Measurements from ENCODE around the gene FIBP. TPM values are rescaled to one million over a fixed set of nuclear protein-coding genes. Genes with fewer than 3 reads are reported as not detected.

FIBP gene
- total and polyA plus RNA-seq, 10 of the 15 experiments (the other 5 are each of a cell fraction or from before 2014, with no cell fraction given): 65.1 to 182 (median 94.6) TPM

- no peaks in the 10 kb centered on the region for H3K27me3 ChIP-seq (replicated peaks in 1 of 2; ENCODE audit: control insufficient read depth in 2 of 2, insufficient read depth in 2 of 2, low read length in 1 of 2)
- intact Hi-C loops (cut with micrococcal nuclease; ENCODE audit: unreplicated experiment) (loop anchor here (2.0 kb wide), 1 partner anchor 42 kb away; the partner anchor contains the start of gene SART1), in situ Hi-C loops (cut with MboI) (no loop called here)
- BruUV-seq (replicated peaks): no TSS peak
- H2AFZ ChIP-seq (ENCODE audit: control insufficient read depth, low read depth, low read length): peak within 1 kb of the TSS; percentile 77
- WGBS (ENCODE audit: insufficient coverage, insufficient replicate concordance, low lambda C conversion rate, missing lambda C conversion rate): under 1% methylated on average over 37 of the region's 59 CpGs
- peak within 1 kb of the TSS; percentile 95 for H3K4me2 ChIP-seq (ENCODE audit: control insufficient read depth, insufficient read depth)
- POLR2A ChIA-PET: interaction anchor here (1.0 to 2.5 kb wide), 6 partner anchors 9 to 302 kb away, joined by 3 to 11 read pairs (median 4); partner anchors contain the start of genes CCDC85B and FIBP
- CTCF ChIA-PET: interaction anchor here (1.3 kb wide), 1 partner anchor 13 kb away, joined by 4 read pairs; no protein-coding TSS in a partner anchor
- SMC1A ChIA-PET (ENCODE audit: uncharacterized antibody, unreplicated experiment): interaction anchor here (1.7 kb wide), 1 partner anchor 25 kb away, joined by 6 read pairs; no protein-coding TSS in a partner anchor
- peak within 1 kb of the TSS; percentile 99 for H3K9ac ChIP-seq (ENCODE audit: control insufficient read depth, insufficient read depth, low read length)
- peaks cover 22% of the 10 kb centered on the region for H3K4me1 ChIP-seq (ENCODE audit: control insufficient read depth, insufficient read depth, low read length)
- H3K79me2 ChIP-seq (ENCODE audit: control insufficient read depth, insufficient read depth, low read length): peaks cover 34% of the 10 kb centered on the region
- no peaks in the 10 kb centered on the region for H3K9me3 ChIP-seq (replicated peaks; ENCODE audit: control insufficient read depth, insufficient read depth, low read length)
- ATAC-seq: peak; percentile 95
- H3K27ac ChIP-seq (ENCODE audit: control insufficient read depth, insufficient read depth): peak within 1 kb of the TSS; percentile 91
- no peaks in the 10 kb centered on the region for H4K20me1 ChIP-seq (ENCODE audit: control insufficient read depth, insufficient read depth)
- RAD21 ChIA-PET (ENCODE audit: unreplicated experiment): interaction anchor here (1.8 kb wide), 1 partner anchor 28 kb away, joined by 5 read pairs; the partner anchor contains the start of gene CCDC85B
- peaks cover 0 to 2% of the 10 kb centered on the region in 2 experiments; a peak in 3 of 4 replicates for H3K36me3 ChIP-seq (ENCODE audit: control insufficient read depth in 2 of 2, insufficient read depth in 2 of 2, low read length in 1 of 2)
- DNase-seq (ENCODE audit: low read depth, low spot score): peak; percentile 64
- FAIRE-seq: no peak
- H3K4me3 ChIP-seq: peak within 1 kb of the TSS; percentile 82
- TF ChIP-seq SIX5 (IDR thresholded peaks at IDR 0.05; ENCODE audit: low read depth, low read length, severe bottlenecking) (peak; percentile 36), MEF2A (IDR thresholded peaks at IDR 0.05; ENCODE audit: insufficient read depth, low read depth, low read length) (peak; percentile 85), IKZF1 (conservative IDR thresholded peaks at IDR 0.05) (peak; percentile 96), RB1 (IDR thresholded peaks at IDR 0.05; ENCODE audit: borderline replicate concordance) (peak; percentile 96), NR2C1 (IDR thresholded peaks at IDR 0.05) (peak; percentile 77), CBFB (IDR thresholded peaks at IDR 0.05; ENCODE audit: low read depth) (peak; percentile 76), PBX3 (IDR thresholded peaks at IDR 0.05; ENCODE audit: insufficient replicate concordance, low read depth, low read length) (peak; percentile 82), ETV6 (conservative IDR thresholded peaks at IDR 0.05 in 1 of 2, IDR thresholded peaks at IDR 0.05 in 1 of 2; ENCODE audit: borderline replicate concordance in 1 of 2, low read depth in 1 of 2) (peak in 1 of 2 experiments; percentile 52; a peak in 1 of 4 replicates), BCL11A (IDR thresholded peaks at IDR 0.05; ENCODE audit: low read depth, low read length) (peak; percentile 39; the same call in 1 of the 2 replicates), ZNF687 (IDR thresholded peaks at IDR 0.05) (peak; percentile 68), NRF1 (conservative IDR thresholded peaks at IDR 0.05; ENCODE audit: low read depth, low read length) (0 out of 2 replicates have a peak, but pooled peaks have one; percentile 2), ZNF274 (IDR thresholded peaks at IDR 0.05; ENCODE audit: insufficient read depth, insufficient read length) (no peak), ZNF384 (IDR thresholded peaks at IDR 0.05; ENCODE audit: borderline replicate concordance, low read depth, low read length) (no peak), ZNF622 (IDR thresholded peaks at IDR 0.05) (no peak), FOXM1 (IDR thresholded peaks at IDR 0.05; ENCODE audit: low read depth, low read length) (no peak), CBX5 (IDR thresholded peaks at IDR 0.05; ENCODE audit: low read depth) (peak; percentile 95; the same call in 1 of the 2 replicates), FOXK2 (IDR thresholded peaks at IDR 0.05) (no peak)
Observed at GRCh38 chr11:65919141-65919572, 30.9 kb upstream of the FIBP start, which contains the start of gene DRAP1. TSS of gene DRAP1 (plus strand) at chr11:65919426. CDS start at chr11:65919502, 76 bp downstream.

Data from GM12878 (cell line).